ENCODE results near the gene RNF115.

- TF ChIP-seq FOXA1 (IDR thresholded peaks at IDR 0.05) (no peak), ARNT (IDR thresholded peaks at IDR 0.05) (no peak), LEF1 (IDR thresholded peaks at IDR 0.05; ENCODE audit: borderline replicate concordance) (no peak), FOXM1 (IDR thresholded peaks at IDR 0.05; ENCODE audit: borderline replicate concordance) (no peak), CTBP1 (IDR thresholded peaks at IDR 0.05; ENCODE audit: borderline replicate concordance) (no peak), ELF4 (IDR thresholded peaks at IDR 0.05) (no peak), SUZ12 (IDR thresholded peaks at IDR 0.05) (no peak), ZNF384 (IDR thresholded peaks at IDR 0.05) (no peak)
Observed at GRCh38 chr1:145757420-145757819, 66.5 kb downstream of the RNF115 start.
